SK-N-MC (cell line): ENCODE results near the gene HECA.

ENCODE experiments used
- DNase-seq: peaks from one replicate; pipeline ENCODE4 v3.0.0-alpha.2; 2011; ENCODE audit warnings: low read depth, low spot score
- H3K27ac ChIP-seq: fragments of 200-600 bp; sonication (generic); 2 replicates; pipeline ENCODE4 v1.5.1; 2016; ENCODE audit warnings: mixed run types
- H3K36me3 ChIP-seq: fragments of 200-600 bp; sonication (generic); 2 replicates; pipeline ENCODE4 v1.6.1; 2017; ENCODE audit warnings: antibody characterized with exemption, low read length, mixed read lengths; ENCODE audit not compliant: insufficient read depth
- H3K4me3 ChIP-seq: fragments of 200-600 bp; sonication (generic); 2 replicates; pipeline ENCODE4 v1.5.1; 2016
- H3K9ac ChIP-seq: fragments of 200-600 bp; sonication (generic); 2 replicates; pipeline ENCODE4 v1.8.0; 2017; ENCODE audit warnings: mixed run types, mixed read lengths; ENCODE audit not compliant: insufficient read length
- H3K9me3 ChIP-seq: fragments of 200-600 bp; sonication (generic); 2 replicates; pipeline ENCODE4 v1.6.1; 2017; ENCODE audit warnings: low read depth, mild to moderate bottlenecking, antibody characterized with exemption, low read length, moderate library complexity, mixed read lengths
- EZH2 ChIP-seq: fragments of 200-600 bp; sonication (generic); IDR thresholded peaks from one replicate; pipeline ENCODE4 v1.6.1; 2017; ENCODE audit warnings: antibody characterized with exemption
- FOXP2 ChIP-seq: optimal IDR thresholded peaks from 2 replicates; pipeline ENCODE3; 2011; ENCODE audit warnings: mild to moderate bottlenecking, moderate library complexity; ENCODE audit not compliant: insufficient read depth; ENCODE audit errors: extremely low read length, control extremely low read depth
- POLR2AphosphoS5 ChIP-seq: IDR thresholded peaks from 2 replicates; pipeline ENCODE4 v1.6.1; 2012; ENCODE audit warnings: mild to moderate bottlenecking, low read depth, low read length, borderline replicate concordance

Gene HECA

DNA sequence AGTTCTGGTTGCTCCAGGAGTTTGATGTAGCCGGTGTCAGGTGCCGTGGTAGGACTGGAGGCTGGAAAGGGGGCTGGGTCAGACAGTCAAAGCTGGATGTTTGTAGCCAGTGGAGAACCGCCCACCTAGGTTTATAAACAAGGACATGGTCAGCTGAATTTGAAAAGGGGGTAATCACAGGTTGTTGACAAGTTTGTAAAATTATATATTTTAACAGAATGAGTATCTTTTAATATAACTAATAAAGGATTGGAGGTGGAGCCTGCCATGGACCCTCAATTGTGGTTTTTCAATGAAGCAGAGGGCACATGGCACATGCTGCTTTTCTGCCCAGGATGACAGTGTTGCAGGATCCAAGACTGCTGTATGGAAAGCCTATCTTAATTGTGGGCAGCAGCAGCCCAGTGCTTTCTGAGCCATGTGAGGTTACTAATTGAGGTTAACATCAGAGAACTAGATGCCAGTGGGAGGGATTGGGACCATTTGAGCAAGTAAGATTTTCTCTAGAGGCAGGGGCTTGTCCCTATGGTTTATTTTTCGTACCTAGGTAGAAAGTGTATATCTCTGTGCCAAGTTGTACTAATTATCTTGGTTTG lies 9.7 kb downstream of the HECA start:
- H3K27ac ChIP-seq = no peak overlapping the region
- no peak for TF ChIP-seq FOXP2
- TF ChIP-seq EZH2 = no peak
- TF ChIP-seq POLR2AphosphoS5 = no peak
- peaks cover 26% of the 10 kb centered on the region for H3K36me3 ChIP-seq
- no peak overlapping the region for H3K9ac ChIP-seq
- no peak overlapping the region for H3K4me3 ChIP-seq
- H3K9me3 ChIP-seq = no peaks in the 10 kb centered on the region
- DNase-seq = no peak

DNA sequence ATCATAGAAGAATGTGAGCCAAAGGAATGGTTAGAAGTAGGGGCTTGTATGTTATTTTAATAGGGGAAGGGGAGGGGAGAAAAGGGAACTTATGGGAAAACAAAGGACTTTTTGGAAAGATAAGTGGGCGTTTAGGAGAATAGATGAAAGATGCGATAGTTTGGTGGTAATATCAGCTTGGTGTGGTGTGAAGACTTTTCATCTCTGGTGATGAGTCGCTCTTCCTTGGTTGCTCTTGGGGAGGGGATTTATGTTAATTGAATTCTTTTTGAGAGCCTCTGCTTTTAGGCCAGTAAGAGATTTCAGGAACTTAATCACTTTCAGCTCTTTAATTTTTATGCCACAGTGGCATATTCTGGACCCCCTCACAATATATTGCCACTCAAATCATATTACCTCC lies 10.8 kb downstream of the HECA start:
- Histone ChIP-seq H3K9me3 (no peaks in the 10 kb centered on the region), H3K36me3 (peaks cover 17% of the 10 kb centered on the region), H3K4me3 (no peak overlapping the region), H3K9ac (no peak overlapping the region), H3K27ac (no peak overlapping the region; the same call in 1 of the 2 replicates)
- no peak for DNase-seq
- no peak for TF ChIP-seq POLR2AphosphoS5
- no peak for TF ChIP-seq FOXP2
- no peak for TF ChIP-seq EZH2

DNA sequence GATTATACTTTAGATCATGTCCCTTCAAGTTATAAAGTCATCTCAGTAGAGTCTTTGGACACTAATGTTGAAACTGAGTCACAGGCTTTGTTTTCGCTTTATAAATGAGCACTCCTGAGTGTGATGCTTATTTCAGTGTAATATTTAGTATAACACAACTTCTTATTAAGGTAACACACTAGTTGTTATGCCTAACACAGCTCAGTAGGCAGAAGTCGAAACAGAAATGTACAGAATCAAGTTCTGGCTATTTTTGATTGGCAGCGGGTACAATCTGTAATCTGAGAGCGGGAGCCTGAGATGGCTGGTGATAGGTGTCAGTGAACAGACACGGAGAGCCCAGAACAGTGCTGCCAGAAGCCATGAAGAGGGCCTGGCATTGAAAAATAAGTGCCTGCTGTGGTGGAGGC lies 11.4 kb downstream of the HECA start:
- no peak for DNase-seq
- no peak overlapping the region for H3K9ac ChIP-seq
- no peak overlapping the region for H3K4me3 ChIP-seq
- TF ChIP-seq POLR2AphosphoS5 (no peak), FOXP2 (no peak), EZH2 (no peak)
- H3K27ac ChIP-seq = no peak overlapping the region
- no peaks in the 10 kb centered on the region for H3K9me3 ChIP-seq
- H3K36me3 ChIP-seq = peaks cover 17% of the 10 kb centered on the region

DNA sequence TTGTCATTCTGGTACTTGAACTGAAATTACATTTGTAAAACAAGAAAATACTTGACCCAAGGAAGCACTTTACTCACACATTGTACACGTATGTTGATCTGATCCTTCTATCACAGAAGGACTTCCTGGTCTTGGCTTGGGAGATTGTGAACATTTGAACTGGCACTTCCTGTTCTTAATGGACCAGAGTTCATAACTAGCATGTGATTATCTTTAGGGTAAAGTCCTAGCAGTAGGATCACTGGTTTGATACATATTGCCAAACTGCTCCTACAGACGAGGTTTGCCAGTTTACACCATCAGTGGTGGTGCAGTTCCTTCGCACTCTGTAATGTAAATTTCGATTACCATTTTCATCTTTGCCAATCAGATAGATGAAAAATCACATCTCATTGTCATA lies 12.7 kb downstream of the HECA start:
- peak overlapping the region; percentile 3; the same call in 1 of the 2 replicates for H3K27ac ChIP-seq
- H3K36me3 ChIP-seq = peaks cover 10% of the 10 kb centered on the region
- H3K9ac ChIP-seq = no peak overlapping the region
- no peak overlapping the region; the same call in 1 of the 2 replicates for H3K4me3 ChIP-seq
- no peaks in the 10 kb centered on the region for H3K9me3 ChIP-seq
- TF ChIP-seq EZH2 (no peak), FOXP2 (no peak), POLR2AphosphoS5 (no peak)
- DNase-seq = no peak

DNA sequence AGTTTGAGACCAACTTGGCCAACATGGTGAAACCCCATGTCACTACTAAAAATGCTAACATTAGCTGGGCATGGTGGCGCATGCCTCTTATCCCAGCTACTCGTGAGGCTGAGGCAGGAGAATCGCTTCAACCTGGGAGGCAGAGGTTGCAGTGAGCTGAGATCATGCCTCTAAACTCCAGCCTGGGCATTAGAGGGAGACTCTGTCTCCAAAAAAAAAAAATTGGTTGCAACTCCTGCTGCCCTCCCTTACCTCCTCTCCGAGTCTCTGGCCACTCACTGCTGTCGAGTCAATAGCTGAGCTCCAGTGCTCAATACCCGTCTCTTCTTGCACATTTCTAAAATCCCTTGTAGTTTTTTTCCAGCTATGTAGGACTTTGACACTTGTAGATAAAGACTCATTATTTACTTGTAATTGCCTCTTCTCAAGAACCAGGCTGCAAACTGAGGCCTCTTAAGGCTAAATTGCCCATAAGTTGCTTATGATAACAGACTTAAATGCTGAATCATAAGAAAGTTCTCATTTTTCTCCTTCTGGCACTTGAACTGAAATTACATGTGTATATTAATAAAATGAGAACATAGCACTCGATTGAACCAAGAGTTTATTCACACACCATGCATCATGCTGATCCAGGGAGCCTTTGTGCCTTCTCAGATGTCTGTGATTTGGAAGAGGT lies 13.8 kb downstream of the HECA start:
- peak; percentile 19; the same call in 1 of the 2 replicates for TF ChIP-seq POLR2AphosphoS5
- no peak for TF ChIP-seq EZH2
- no peak for TF ChIP-seq FOXP2
- peak overlapping the region; percentile 75 for H3K4me3 ChIP-seq
- H3K9ac ChIP-seq = peak overlapping the region; percentile 2
- H3K36me3 ChIP-seq = peaks cover 4% of the 10 kb centered on the region; the same call in 1 of the 2 replicates
- peak overlapping the region; percentile 96 for H3K27ac ChIP-seq
- DNase-seq = no peak
- H3K9me3 ChIP-seq = no peaks in the 10 kb centered on the region

DNA sequence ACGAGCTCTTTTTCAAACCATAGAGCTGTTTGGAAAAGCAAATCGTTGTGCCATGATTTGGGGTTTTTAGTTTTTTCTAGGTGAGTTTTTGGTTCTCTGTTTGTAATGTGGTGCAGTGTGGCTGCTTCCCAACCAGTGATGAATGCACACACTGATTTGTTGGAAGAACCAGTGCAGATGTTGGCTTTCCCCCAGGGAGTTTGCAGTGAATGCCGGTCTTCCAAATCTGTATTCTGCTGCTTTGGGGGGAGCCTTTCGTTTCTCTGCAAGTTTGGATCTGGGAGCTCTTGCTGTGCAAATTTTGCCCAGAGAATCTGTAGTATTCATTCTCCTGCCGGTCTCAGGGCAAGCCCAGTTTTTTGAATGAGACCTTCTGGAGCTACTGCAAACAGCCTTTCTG lies 14.5 kb downstream of the HECA start:
- no peak for TF ChIP-seq EZH2
- TF ChIP-seq POLR2AphosphoS5 = no peak
- Histone ChIP-seq H3K27ac (peak overlapping the region; percentile 96), H3K9ac (peak overlapping the region; percentile 69), H3K36me3 (no peaks in the 10 kb centered on the region), H3K4me3 (peak overlapping the region; percentile 75), H3K9me3 (no peaks in the 10 kb centered on the region)
- peak; percentile 83 for DNase-seq

DNA sequence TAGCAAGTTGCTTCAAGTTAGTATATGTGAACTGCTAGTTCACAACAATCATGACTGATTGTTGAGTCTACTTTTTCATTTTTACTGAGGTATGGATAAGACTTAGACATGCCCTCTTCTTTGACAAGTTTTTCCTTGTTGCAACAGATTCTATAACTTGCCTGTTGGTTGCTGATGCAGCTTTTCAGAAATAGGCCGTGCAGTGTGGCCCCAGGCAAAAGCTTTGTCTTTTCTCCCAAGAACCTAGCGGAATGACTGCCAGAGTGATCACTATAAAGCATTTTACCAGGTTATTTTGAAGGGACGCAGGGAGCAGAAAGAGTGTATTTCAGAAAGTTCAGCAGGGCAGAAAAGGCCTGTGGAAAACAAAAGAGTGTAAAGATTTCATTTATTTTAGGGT lies 16.0 kb downstream of the HECA start:
- H3K27ac ChIP-seq = peak overlapping the region; percentile 96
- H3K4me3 ChIP-seq = peak overlapping the region; percentile 78
- peak; percentile 89 for DNase-seq
- no peaks in the 10 kb centered on the region for H3K36me3 ChIP-seq
- H3K9ac ChIP-seq = peak overlapping the region; percentile 76
- no peaks in the 10 kb centered on the region for H3K9me3 ChIP-seq
- TF ChIP-seq POLR2AphosphoS5 (peak; percentile 50; the same call in 1 of the 2 replicates), FOXP2 (no peak), EZH2 (no peak)

DNA sequence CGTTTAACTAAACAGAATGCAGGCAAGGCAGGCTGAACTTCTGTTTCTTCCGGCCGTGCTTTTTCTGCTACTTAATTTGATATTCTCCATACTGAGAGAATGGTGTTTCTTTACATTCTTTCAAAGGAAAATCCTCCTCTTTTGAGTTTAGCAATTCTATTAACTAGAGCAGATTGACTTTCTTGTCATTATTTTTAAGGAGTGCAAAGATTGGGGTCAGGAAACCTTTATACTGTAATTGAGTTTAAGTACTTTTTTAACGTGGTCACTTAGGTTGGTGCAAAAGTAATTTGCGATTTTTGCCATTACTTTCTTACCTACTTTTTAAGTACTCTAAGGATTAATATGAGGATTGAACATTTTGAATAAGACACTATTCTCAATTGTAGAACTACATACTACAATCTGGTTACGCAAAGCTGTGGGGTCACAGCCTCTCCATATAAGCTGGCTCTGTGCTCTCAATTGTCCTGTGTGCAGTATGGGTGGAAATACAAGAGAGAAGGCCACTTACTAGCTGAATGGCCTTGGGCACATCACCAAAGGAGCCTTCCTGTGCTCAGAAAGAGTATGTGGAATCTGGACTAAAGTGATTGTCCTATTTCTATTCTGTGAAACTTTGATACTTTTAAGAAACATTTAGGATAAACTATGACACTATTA lies 16.7 kb downstream of the HECA start:
- no peak for TF ChIP-seq POLR2AphosphoS5
- TF ChIP-seq EZH2 = no peak
- no peak for TF ChIP-seq FOXP2
- peak overlapping the region; percentile 78 for H3K4me3 ChIP-seq
- no peak for DNase-seq

More for the DNA sequence above, 16.7 kb downstream of the HECA start:
- Histone ChIP-seq H3K9ac (peak overlapping the region; percentile 76), H3K36me3 (no peaks in the 10 kb centered on the region), H3K27ac (peak overlapping the region; percentile 96), H3K9me3 (no peaks in the 10 kb centered on the region)
